ENCODE measurements around the gene GORAB.

The GORAB gene

GRCh38 chr1:170518965-170519364, 13.0 kb upstream of the GORAB start:
- in situ Hi-C loops (cut with MboI; ENCODE audit: low pct_unique_long_range_greater_than_20kb, low sequenced_read_pairs, unreplicated experiment): no loop called here
- no peak for DNase-seq (ENCODE audit: low spot score)
- TF ChIP-seq CTCF (IDR thresholded peaks at IDR 0.05; ENCODE audit: extremely low read depth, insufficient read depth, missing control alignments): no peak

GRCh38 chr1:170520601-170521000, 11.4 kb upstream of the GORAB start:
- in situ Hi-C loops (cut with MboI; ENCODE audit: low pct_unique_long_range_greater_than_20kb, low sequenced_read_pairs, unreplicated experiment): no loop called here
- TF ChIP-seq CTCF (IDR thresholded peaks at IDR 0.05; ENCODE audit: extremely low read depth, insufficient read depth, missing control alignments): no peak
- DNase-seq (ENCODE audit: low spot score): no peak

GRCh38 chr1:170521818-170522217, 10.1 kb upstream of the GORAB start:
- in situ Hi-C loops (cut with MboI; ENCODE audit: low pct_unique_long_range_greater_than_20kb, low sequenced_read_pairs, unreplicated experiment): no loop called here
- DNase-seq (ENCODE audit: low spot score): no peak
- no peak for TF ChIP-seq CTCF (IDR thresholded peaks at IDR 0.05; ENCODE audit: extremely low read depth, insufficient read depth, missing control alignments)

GRCh38 chr1:170530972-170531757, 801 bp upstream of the GORAB start:
- in situ Hi-C loops (cut with MboI; ENCODE audit: low pct_unique_long_range_greater_than_20kb, low sequenced_read_pairs, unreplicated experiment): loop anchor here (25.0 kb wide), 1 partner anchor 619 kb away; no protein-coding TSS in a partner anchor
- no peak for TF ChIP-seq CTCF (IDR thresholded peaks at IDR 0.05; ENCODE audit: extremely low read depth, insufficient read depth, missing control alignments)
- no peak for DNase-seq (ENCODE audit: low spot score)

GRCh38 chr1:170533298-170533697, 1.3 kb downstream of the GORAB start:
- in situ Hi-C loops (cut with MboI; ENCODE audit: low pct_unique_long_range_greater_than_20kb, low sequenced_read_pairs, unreplicated experiment): loop anchor here (25.0 kb wide), 1 partner anchor 621 kb away; no protein-coding TSS in a partner anchor
- no peak for TF ChIP-seq CTCF (IDR thresholded peaks at IDR 0.05; ENCODE audit: extremely low read depth, insufficient read depth, missing control alignments)
- DNase-seq (ENCODE audit: low spot score): no peak

GRCh38 chr1:170534626-170535147, 2.7 kb downstream of the GORAB start:
- no peak for TF ChIP-seq CTCF (IDR thresholded peaks at IDR 0.05; ENCODE audit: extremely low read depth, insufficient read depth, missing control alignments)
- DNase-seq (ENCODE audit: low spot score): no peak
- in situ Hi-C loops (cut with MboI; ENCODE audit: low pct_unique_long_range_greater_than_20kb, low sequenced_read_pairs, unreplicated experiment): loop anchor here (25.0 kb wide), 1 partner anchor 622 kb away; no protein-coding TSS in a partner anchor

Data from GM13977 (cell line).